Measurements from ENCODE around the gene CACNA2D3. TPM values are rescaled to one million over a fixed set of nuclear protein-coding genes. Genes with fewer than 3 reads are reported as not detected.

CACNA2D3 gene
- total and polyA plus RNA-seq, 2 experiments from 2014 or later: 0.30 to 0.43 TPM

- in situ Hi-C loops (cut with MboI): no loop called here
- Histone ChIP-seq H3K9me3 (ENCODE audit: low read depth) (no peaks in the 10 kb centered on the region), H3K4me1 (ENCODE audit: insufficient read depth) (no peaks in the 10 kb centered on the region), H4K20me1 (ENCODE audit: insufficient read depth) (no peaks in the 10 kb centered on the region), H3K9me2 (ENCODE audit: insufficient read depth) (no peaks in the 10 kb centered on the region), H3K36me3 (ENCODE audit: low read depth) (no peaks in the 10 kb centered on the region), H3K79me2 (ENCODE audit: insufficient read depth) (no peaks in the 10 kb centered on the region), H3K27me3 (replicated peaks; ENCODE audit: insufficient read depth) (no peaks in the 10 kb centered on the region), H3K4me3 (no peak overlapping the region), H3F3A (ENCODE audit: insufficient read depth) (no peaks in the 10 kb centered on the region), H3K27ac (no peak overlapping the region), H2AFZ (no peak overlapping the region), H3K9ac (no peak overlapping the region), H3K4me2 (ENCODE audit: unreplicated experiment) (no peak overlapping the region)
- no peak for DNase-seq
- TF ChIP-seq EZH2 (IDR thresholded peaks at IDR 0.05; ENCODE audit: insufficient read depth, poor library complexity, severe bottlenecking) (no peak), EZH2phosphoT487 (IDR thresholded peaks at IDR 0.05; ENCODE audit: insufficient read depth, low read depth) (no peak)
- 39 to 41% methylated on average over 1 of the region's 1 CpG for WGBS, 2 experiments (ENCODE audit: low coverage in 1 of 2, low lambda C conversion rate in 2 of 2, missing lambda C conversion rate in 2 of 2)
These were observed 70.7 kb downstream of the CACNA2D3 start for GRCh38 chr3:54193093-54193492.

DNA sequence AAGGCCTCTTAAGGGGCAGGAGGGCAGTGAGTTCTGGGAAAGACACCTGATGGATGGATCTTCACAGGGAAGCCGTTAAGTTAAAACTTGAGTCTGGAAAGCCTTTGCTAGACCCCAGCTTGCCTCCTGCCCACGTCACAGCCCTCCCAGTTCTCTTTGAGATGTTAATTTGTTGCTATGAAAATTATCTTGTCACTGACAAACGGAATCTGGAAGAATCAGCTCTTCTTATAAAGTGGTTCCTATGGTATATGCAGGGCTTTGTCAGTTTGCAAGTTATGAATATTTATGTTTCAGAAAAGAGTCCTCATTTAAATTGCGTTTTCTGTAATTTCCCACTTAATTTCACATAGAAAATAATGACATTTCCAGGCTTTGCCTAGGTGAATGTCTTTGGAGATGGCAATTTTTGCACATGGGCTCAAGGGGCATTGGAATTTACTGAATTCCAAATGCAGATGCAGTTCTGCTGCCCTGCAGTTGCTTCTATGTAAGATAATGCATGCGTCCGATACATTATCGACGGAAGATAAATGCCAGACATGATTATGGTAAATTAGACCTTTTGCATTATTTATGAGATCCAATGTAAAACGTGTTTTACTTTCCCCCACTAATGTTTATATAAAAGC is 74.1 kb downstream of the CACNA2D3 start:
- DNase-seq: no peak
- Histone ChIP-seq H4K20me1 (ENCODE audit: insufficient read depth) (no peaks in the 10 kb centered on the region), H3K9me2 (ENCODE audit: insufficient read depth) (no peaks in the 10 kb centered on the region), H3K79me2 (ENCODE audit: insufficient read depth) (no peaks in the 10 kb centered on the region), H3K9ac (no peak overlapping the region), H3F3A (ENCODE audit: insufficient read depth) (no peaks in the 10 kb centered on the region), H3K27me3 (replicated peaks; ENCODE audit: insufficient read depth) (no peaks in the 10 kb centered on the region), H3K4me3 (no peak overlapping the region), H3K4me1 (ENCODE audit: insufficient read depth) (no peaks in the 10 kb centered on the region), H3K36me3 (ENCODE audit: low read depth) (no peaks in the 10 kb centered on the region), H3K4me2 (ENCODE audit: unreplicated experiment) (no peak overlapping the region), H2AFZ (no peak overlapping the region), H3K27ac (no peak overlapping the region), H3K9me3 (ENCODE audit: low read depth) (no peaks in the 10 kb centered on the region)
- WGBS, 2 experiments (ENCODE audit: low coverage in 1 of 2, low lambda C conversion rate in 2 of 2, missing lambda C conversion rate in 2 of 2): 25 to 29% methylated on average over 9 of the region's 9 CpGs
- TF ChIP-seq EZH2 (IDR thresholded peaks at IDR 0.05; ENCODE audit: insufficient read depth, poor library complexity, severe bottlenecking): no peak
- TF ChIP-seq EZH2phosphoT487 (IDR thresholded peaks at IDR 0.05; ENCODE audit: insufficient read depth, low read depth): no peak
- in situ Hi-C loops (cut with MboI): no loop called here

DNA sequence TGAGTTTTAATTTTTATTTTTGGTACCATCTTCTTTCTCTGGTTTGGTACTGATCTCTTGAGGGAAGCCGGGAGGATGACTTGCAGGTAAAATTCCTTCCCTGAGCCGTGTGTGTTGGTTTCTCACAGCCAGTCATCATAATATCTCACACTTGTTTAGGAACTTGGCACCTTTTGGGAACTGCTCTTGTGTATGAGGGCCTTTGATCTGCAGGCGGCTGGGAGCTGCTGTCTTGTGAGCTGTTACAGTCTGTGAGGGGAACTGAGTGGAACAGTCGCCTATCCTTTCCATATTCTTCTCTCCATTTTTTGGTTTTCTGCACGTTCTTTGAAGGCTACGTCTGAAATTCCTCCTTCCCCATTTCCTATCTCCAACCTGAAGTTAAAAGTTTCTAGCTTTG is 75.2 kb downstream of the CACNA2D3 start:
- Histone ChIP-seq H3K36me3 (ENCODE audit: low read depth) (no peaks in the 10 kb centered on the region), H2AFZ (no peak overlapping the region), H3K9me2 (ENCODE audit: insufficient read depth) (no peaks in the 10 kb centered on the region), H3K9me3 (ENCODE audit: low read depth) (no peaks in the 10 kb centered on the region), H3K27ac (no peak overlapping the region), H3K9ac (no peak overlapping the region), H3K79me2 (ENCODE audit: insufficient read depth) (no peaks in the 10 kb centered on the region), H4K20me1 (ENCODE audit: insufficient read depth) (no peaks in the 10 kb centered on the region), H3K4me3 (no peak overlapping the region), H3F3A (ENCODE audit: insufficient read depth) (no peaks in the 10 kb centered on the region), H3K4me1 (ENCODE audit: insufficient read depth) (no peaks in the 10 kb centered on the region), H3K27me3 (replicated peaks; ENCODE audit: insufficient read depth) (no peaks in the 10 kb centered on the region), H3K4me2 (ENCODE audit: unreplicated experiment) (no peak overlapping the region)
- in situ Hi-C loops (cut with MboI): no loop called here
- WGBS, 2 experiments (ENCODE audit: low coverage in 1 of 2, low lambda C conversion rate in 2 of 2, missing lambda C conversion rate in 2 of 2): 8 to 9% methylated on average over 6 of the region's 6 CpGs
- no peak for DNase-seq
- TF ChIP-seq EZH2phosphoT487 (IDR thresholded peaks at IDR 0.05; ENCODE audit: insufficient read depth, low read depth): no peak
- no peak for TF ChIP-seq EZH2 (IDR thresholded peaks at IDR 0.05; ENCODE audit: insufficient read depth, poor library complexity, severe bottlenecking)

- WGBS, 2 experiments (ENCODE audit: low coverage in 1 of 2, low lambda C conversion rate in 2 of 2, missing lambda C conversion rate in 2 of 2): 13 to 15% methylated on average over 9 of the region's 9 CpGs
- Histone ChIP-seq H3K79me2 (ENCODE audit: insufficient read depth) (no peaks in the 10 kb centered on the region), H3K4me2 (ENCODE audit: unreplicated experiment) (no peak overlapping the region), H3F3A (ENCODE audit: insufficient read depth) (no peaks in the 10 kb centered on the region), H3K27ac (no peak overlapping the region), H3K9me2 (ENCODE audit: insufficient read depth) (no peaks in the 10 kb centered on the region), H3K9me3 (ENCODE audit: low read depth) (no peaks in the 10 kb centered on the region), H3K4me1 (ENCODE audit: insufficient read depth) (no peaks in the 10 kb centered on the region), H4K20me1 (ENCODE audit: insufficient read depth) (no peaks in the 10 kb centered on the region), H3K9ac (no peak overlapping the region), H3K4me3 (no peak overlapping the region), H2AFZ (no peak overlapping the region), H3K36me3 (ENCODE audit: low read depth) (no peaks in the 10 kb centered on the region), H3K27me3 (replicated peaks; ENCODE audit: insufficient read depth) (no peaks in the 10 kb centered on the region)
- TF ChIP-seq EZH2phosphoT487 (IDR thresholded peaks at IDR 0.05; ENCODE audit: insufficient read depth, low read depth): no peak
- no peak for DNase-seq
- in situ Hi-C loops (cut with MboI): no loop called here
These were observed 76.2 kb downstream of the CACNA2D3 start for GRCh38 chr3:54198556-54198955.

DNA sequence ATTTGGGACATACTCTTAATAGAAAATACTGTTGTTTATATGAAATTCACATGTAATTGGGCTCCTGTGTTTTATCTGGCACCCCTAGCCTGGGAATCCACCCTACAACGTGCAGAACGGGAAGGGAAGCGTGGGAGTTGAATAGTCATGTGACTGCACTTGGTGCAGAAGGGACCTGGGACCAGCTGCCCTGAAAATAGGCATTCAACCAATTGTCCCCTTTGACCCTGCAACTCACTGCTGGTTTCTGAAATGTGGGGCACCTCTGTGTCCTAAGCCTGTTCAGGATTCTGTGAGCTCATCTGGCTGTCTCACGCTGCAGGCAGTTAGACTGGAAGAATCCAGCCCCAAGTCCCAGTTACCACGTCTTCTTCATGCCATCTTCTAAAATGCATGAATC is 79.7 kb downstream of the CACNA2D3 start:
- H3K27ac ChIP-seq: no peak overlapping the region
- no peaks in the 10 kb centered on the region for H3F3A ChIP-seq (ENCODE audit: insufficient read depth)
- H3K36me3 ChIP-seq (ENCODE audit: low read depth): no peaks in the 10 kb centered on the region
- H3K9me3 ChIP-seq (ENCODE audit: low read depth): no peaks in the 10 kb centered on the region
- no peak overlapping the region for H3K4me3 ChIP-seq
- H3K4me2 ChIP-seq (ENCODE audit: unreplicated experiment): no peak overlapping the region
- no peaks in the 10 kb centered on the region for H4K20me1 ChIP-seq (ENCODE audit: insufficient read depth)
- in situ Hi-C loops (cut with MboI): no loop called here
- no peaks in the 10 kb centered on the region for H3K9me2 ChIP-seq (ENCODE audit: insufficient read depth)
- H3K79me2 ChIP-seq (ENCODE audit: insufficient read depth): no peaks in the 10 kb centered on the region
- WGBS, 2 experiments (ENCODE audit: low coverage in 1 of 2, low lambda C conversion rate in 2 of 2, missing lambda C conversion rate in 2 of 2): 4 to 7% methylated on average over 5 of the region's 5 CpGs
- H3K9ac ChIP-seq: no peak overlapping the region
- no peaks in the 10 kb centered on the region for H3K4me1 ChIP-seq (ENCODE audit: insufficient read depth)
- no peak overlapping the region for H2AFZ ChIP-seq
- no peak for TF ChIP-seq EZH2phosphoT487 (IDR thresholded peaks at IDR 0.05; ENCODE audit: insufficient read depth, low read depth)
- TF ChIP-seq EZH2 (IDR thresholded peaks at IDR 0.05; ENCODE audit: insufficient read depth, poor library complexity, severe bottlenecking): no peak
- H3K27me3 ChIP-seq (replicated peaks; ENCODE audit: insufficient read depth): no peaks in the 10 kb centered on the region
- DNase-seq: no peak
